ENCODE data around the gene SMCP.
A peak's percentile ranks its signal among the peaks of the same experiment; 100 is the strongest.

SMCP gene

GRCh38 chr1:152886758-152887409, 8.8 kb downstream of the SMCP start:
- no peak for DNase-seq

- no peak for DNase-seq
Observed at GRCh38 chr1:152888126-152888525, 10.0 kb downstream of the SMCP start.

- DNase-seq, result no peak
Observed at GRCh38 chr1:152899027-152899426, 20.9 kb downstream of the SMCP start.

- DNase-seq, result no peak
Observed at GRCh38 chr1:152899883-152900282, 21.8 kb downstream of the SMCP start.

- no peak for DNase-seq
Observed at GRCh38 chr1:152901631-152902030, 23.5 kb downstream of the SMCP start.

GRCh38 chr1:152902636-152903035, 24.5 kb downstream of the SMCP start:
- DNase-seq, result no peak

- DNase-seq, result no peak
Observed at GRCh38 chr1:152904688-152905440, 26.7 kb downstream of the SMCP start.

GRCh38 chr1:152906023-152906565, 28.0 kb downstream of the SMCP start:
- DNase-seq, result peak; percentile 4 to 35 (median 20)

- no peak for DNase-seq
Observed at GRCh38 chr1:152907686-152908601, 29.8 kb downstream of the SMCP start, which contains the start of gene IVL. TSS of gene IVL (plus strand) at chr1:152908546. CDS start at chr1:152909798, 1,252 bp downstream.

- no peak for DNase-seq
Observed at GRCh38 chr1:152909206-152909605, 31.1 kb downstream of the SMCP start.

GRCh38 chr1:152912471-152912870, 34.3 kb downstream of the SMCP start:
- DNase-seq, result no peak

- DNase-seq, result no peak
Observed at GRCh38 chr1:152912900-152913299, 34.8 kb downstream of the SMCP start.

GRCh38 chr1:152917794-152918193, 39.7 kb downstream of the SMCP start:
- peak in 1 of 4 experiments; percentile 14 for DNase-seq

GRCh38 chr1:152919071-152919470, 40.9 kb downstream of the SMCP start:
- no peak for DNase-seq

- no peak for DNase-seq
Observed at GRCh38 chr1:152924191-152924590, 46.1 kb downstream of the SMCP start.

GRCh38 chr1:152926091-152926490, 48.0 kb downstream of the SMCP start:
- DNase-seq, result peak in 3 of 4 experiments; percentile 20 to 31 (median 24)

GRCh38 chr1:152928671-152929070, 50.5 kb downstream of the SMCP start:
- no peak for DNase-seq

GRCh38 chr1:152932170-152932811, 54.2 kb downstream of the SMCP start:
- DNase-seq, result no peak

- no peak for DNase-seq
Observed at GRCh38 chr1:152933196-152933595, 55.1 kb downstream of the SMCP start.

All from suppressor macrophage (primary cell).